Endothelial cell of umbilical vein (primary cell): ENCODE results near the gene POTEI. TPM values are rescaled to one million over a fixed set of nuclear protein-coding genes. Genes with fewer than 3 reads are reported as not detected.
"Not testable (repeated sequence)": the region's sequence is repeated elsewhere in the genome, so short reads cannot be mapped to it uniquely, and the experiment has no call there.

Source experiments
- BruUV-seq: library from RNA; stranded (reverse); fragments of 400-500 nt; replicated peaks from 2 replicates; lab custom pipeline; 2021; lab: Mats Ljungman, UMichigan
- CTCF ChIA-PET: fragments of 300-600, 350-600 bp; sonication (Branson Sonifier 250); formaldehyde crosslinking; loops from one replicate; lab custom pipeline; 2021; ENCODE audit warnings: antibody characterized with exemption, inconsistent platforms; lab: Charles Lee
- POLR2A ChIA-PET: fragments of 300-600, 350-600 bp; sonication (Branson Sonifier 250); formaldehyde crosslinking; loops from one replicate; lab custom pipeline; 2021; ENCODE audit warnings: antibody characterized with exemption, inconsistent platforms; lab: Charles Lee
- DNase-seq: peaks from one replicate; pipeline ENCODE4 v3.0.0-alpha.2; 2011; ENCODE audit warnings: low read depth, low spot score
- FAIRE-seq: peaks from 2 replicates; lab custom pipeline; 2011; peaks lifted over from hg19 to GRCh38; lab: Jason Lieb, UNC
- H2AFZ ChIP-seq: 2 replicates; pipeline ENCODE4 v1.6.0; 2012; ENCODE audit warnings: low read depth, low read length, control low read depth, inconsistent platforms
- H3K27ac ChIP-seq: 2 replicates; pipeline ENCODE4 v1.5.1; 2011; ENCODE audit warnings: low read depth, mild to moderate bottlenecking, control low read depth, low read length, moderate library complexity; ENCODE audit not compliant: insufficient read depth
- H3K27me3 ChIP-seq, 2 experiments: 2 replicates each; pipeline versions ENCODE4 v1.6.0 to v1.6.1; 2011; ENCODE audit warnings: low read length in 2 of 2, mixed read lengths in 1 of 2; ENCODE audit not compliant: control insufficient read depth in 2 of 2, insufficient read depth in 2 of 2
- H3K36me3 ChIP-seq, 2 experiments: 2 replicates in 1 of 2; 3 replicates in 1 of 2; pipeline ENCODE4 v1.5.1; 2011; ENCODE audit warnings: low read length in 2 of 2, mild to moderate bottlenecking in 1 of 2, moderate library complexity in 1 of 2; ENCODE audit not compliant: control insufficient read depth in 2 of 2, insufficient read depth in 2 of 2; ENCODE audit errors: extremely low read depth in 1 of 2
- H3K4me1 ChIP-seq: 3 replicates; pipeline ENCODE4 v1.5.1; 2011; ENCODE audit warnings: mild to moderate bottlenecking, low read length; ENCODE audit not compliant: control insufficient read depth, insufficient read depth; ENCODE audit errors: extremely low read depth
- H3K4me2 ChIP-seq: 2 replicates; pipeline ENCODE4 v1.6.1; 2011; ENCODE audit warnings: low read length, control low read depth, mixed read lengths; ENCODE audit not compliant: insufficient read depth
- H3K4me3 ChIP-seq, 3 experiments: fragments of 200-600 bp in 1 of 3; sonication (generic), shearing (Covaris generic) in 1 of 3; replicated peaks in 1 of 3; 2 replicates each; pipeline ENCODE4 v1.5.1; 2011 to 2016; ENCODE audit warnings: control low read depth in 3 of 3, low read length in 3 of 3, mild to moderate bottlenecking in 2 of 3, inconsistent platforms in 1 of 3, low read depth in 1 of 3, moderate library complexity in 1 of 3; ENCODE audit not compliant: insufficient read depth in 1 of 3
- H3K79me2 ChIP-seq: 2 replicates; pipeline ENCODE4 v1.6.0; 2012; ENCODE audit warnings: low read length, inconsistent platforms; ENCODE audit not compliant: control insufficient read depth, insufficient read depth
- H3K9ac ChIP-seq: replicated peaks from 2 replicates; pipeline ENCODE3; 2011; ENCODE audit warnings: low read length, control low read depth; ENCODE audit not compliant: insufficient read depth; ENCODE audit errors: extremely low read depth
- H3K9me1 ChIP-seq: replicated peaks from 3 replicates; pipeline ENCODE4 v1.6.0; 2011; ENCODE audit warnings: mild to moderate bottlenecking, low read length; ENCODE audit not compliant: control insufficient read depth, insufficient read depth; ENCODE audit errors: extremely low read depth
- H3K9me3 ChIP-seq: replicated peaks from 2 replicates; pipeline ENCODE4 v1.5.1; 2012; ENCODE audit warnings: low read length, inconsistent platforms; ENCODE audit not compliant: control insufficient read depth, insufficient read depth
- H4K20me1 ChIP-seq: replicated peaks from 2 replicates; pipeline ENCODE3; 2011; ENCODE audit warnings: mild to moderate bottlenecking, low read length; ENCODE audit not compliant: control insufficient read depth, insufficient read depth; ENCODE audit errors: extremely low read depth
- dilution Hi-C: fragments of 300-500 bp; cut with MboI; formaldehyde crosslinking; loops from one replicate; pipeline ENCODE4 v1.15.0; 2019; ENCODE audit warnings: low sequenced_read_pairs; ENCODE audit not compliant: extremely low pct_ligation_motif_present
- intact Hi-C: fragments of 100-400 bp; cut with micrococcal nuclease; formaldehyde crosslinking; loops from one replicate; pipeline ENCODE4 v1.10.0; 2022
- polyA plus RNA-seq, 4 experiments: library from polyadenylated mRNA; depleted of rRNA in 3 of 4; stranded (reverse) in 3 of 4; unstranded in 1 of 4; fragments of >200 nt; gene quantifications; 2 replicates each; pipeline versions ENCODE4 v1.2.1 to v1.2.3, GENCODE V29; 2011 to 2012; ENCODE audit warnings: missing spikeins in 1 of 4
- total RNA-seq: library from RNA; stranded (reverse); gene quantifications from 2 replicates; pipeline ENCODE4 v1.2.3, GENCODE V29; 2021

Gene POTEI
- total and polyA plus RNA-seq, 2 donors (not counting 3 experiments of a cell fraction or from before 2014, with no cell fraction given), result 0.10 to 0.13 TPM

DNA sequence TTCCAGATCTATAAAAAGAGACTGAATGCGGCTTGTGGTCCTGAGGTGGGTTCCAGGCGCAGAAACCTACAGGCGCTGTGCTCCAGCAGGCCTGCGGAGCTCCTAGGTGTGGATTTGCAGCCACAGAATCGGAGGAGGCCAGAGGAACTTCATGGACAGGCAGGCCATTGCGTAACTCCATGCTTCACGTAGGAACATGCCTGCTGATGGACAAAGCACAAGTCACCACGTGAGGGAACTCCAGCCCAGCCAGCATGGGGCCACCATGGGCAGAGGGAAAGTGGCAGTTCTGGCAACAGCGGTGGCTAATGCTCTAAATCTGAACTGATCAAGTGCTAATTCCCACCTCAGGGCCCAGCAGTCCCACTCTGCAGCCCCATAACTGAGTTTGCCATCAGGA lies 29.1 kb upstream of the POTEI start:
- H3K4me1 ChIP-seq, intact Hi-C loops, H3K4me2 ChIP-seq, H3K79me2 ChIP-seq, FAIRE-seq, H3K9me3 ChIP-seq, H4K20me1 ChIP-seq, CTCF ChIA-PET, H3K9me1 ChIP-seq, H3K4me3 ChIP-seq, H2AFZ ChIP-seq, H3K36me3 ChIP-seq, DNase-seq, BruUV-seq, dilution Hi-C loops, POLR2A ChIA-PET, H3K27ac ChIP-seq, H3K9ac ChIP-seq, H3K27me3 ChIP-seq: not testable (repeated sequence)

DNA sequence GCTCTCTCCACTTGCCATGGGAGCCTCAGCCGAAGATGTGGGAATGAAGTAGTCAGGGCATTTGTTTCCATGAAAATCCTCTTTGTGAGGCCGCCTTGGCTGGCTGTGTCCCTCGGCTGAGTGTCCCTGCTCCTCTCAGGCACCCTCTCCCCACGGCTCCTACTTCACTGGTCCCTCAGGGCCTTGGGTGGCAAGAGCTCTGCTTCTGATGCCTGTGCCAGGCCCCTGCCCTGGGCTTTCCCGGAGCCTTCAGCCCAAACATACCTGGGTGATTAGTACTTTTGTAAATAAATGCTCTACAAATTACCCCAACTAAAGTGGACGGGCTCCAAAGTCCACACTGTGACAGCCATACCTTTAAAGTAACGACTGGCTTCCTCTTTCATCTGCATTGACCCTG lies 27.5 kb upstream of the POTEI start:
- H3K4me1 ChIP-seq, H3K4me2 ChIP-seq, H3K36me3 ChIP-seq, H3K9me1 ChIP-seq, BruUV-seq, H3K27me3 ChIP-seq, POLR2A ChIA-PET, intact Hi-C loops, H3K9ac ChIP-seq, H2AFZ ChIP-seq, H3K4me3 ChIP-seq, DNase-seq, dilution Hi-C loops, H4K20me1 ChIP-seq, H3K9me3 ChIP-seq, H3K79me2 ChIP-seq, CTCF ChIA-PET, FAIRE-seq, H3K27ac ChIP-seq: not testable (repeated sequence)

- H3K79me2 ChIP-seq, H3K9ac ChIP-seq, H3K27ac ChIP-seq, H3K36me3 ChIP-seq, BruUV-seq, H4K20me1 ChIP-seq, H3K4me2 ChIP-seq, H3K27me3 ChIP-seq, H2AFZ ChIP-seq, DNase-seq, POLR2A ChIA-PET, dilution Hi-C loops, CTCF ChIA-PET, FAIRE-seq, H3K4me3 ChIP-seq, H3K9me3 ChIP-seq, H3K9me1 ChIP-seq, H3K4me1 ChIP-seq, intact Hi-C loops: not testable (repeated sequence)
Measured at GRCh38 chr2:130531672-130532071, 22.5 kb upstream of the POTEI start.

- H3K4me1 ChIP-seq, H3K4me2 ChIP-seq, H3K36me3 ChIP-seq, BruUV-seq, FAIRE-seq, H3K9me1 ChIP-seq, H3K9ac ChIP-seq, H3K27me3 ChIP-seq, H2AFZ ChIP-seq, H3K9me3 ChIP-seq, intact Hi-C loops, CTCF ChIA-PET, H3K27ac ChIP-seq, H3K79me2 ChIP-seq, H3K4me3 ChIP-seq, dilution Hi-C loops, DNase-seq, H4K20me1 ChIP-seq, POLR2A ChIA-PET: not testable (repeated sequence)
Measured at GRCh38 chr2:130531225-130531624, 22.1 kb upstream of the POTEI start.
